OCI-LY7 (cell line): ENCODE data around the gene XRCC4. TPM values are rescaled to one million over a fixed set of nuclear protein-coding genes. Genes with fewer than 3 reads are reported as not detected.
"Not testable (repeated sequence)": the region's sequence is repeated elsewhere in the genome, so short reads cannot be mapped to it uniquely, and the experiment has no call there.

Experiments
- BruUV-seq: library from RNA; stranded (reverse); fragments of 400-500 nt; replicated peaks from 2 replicates; lab custom pipeline; 2021; lab: Mats Ljungman, UMichigan
- CTCF ChIA-PET: fragments of 300-600 bp; sonication (Branson Sonifier 250); formaldehyde crosslinking; loops from one replicate; lab custom pipeline; 2022; ENCODE audit warnings: antibody characterized with exemption; ENCODE audit not compliant: unreplicated experiment; lab: Charles Lee
- POLR2A ChIA-PET: fragments of 300-600 bp; sonication (Branson Sonifier 250); formaldehyde crosslinking; loops from one replicate; lab custom pipeline; 2022; ENCODE audit warnings: antibody characterized with exemption; lab: Charles Lee
- DNase-seq: peaks from one replicate; pipeline ENCODE4 v3.0.0-alpha.2; 2015; ENCODE audit warnings: low spot score
- H2AFZ ChIP-seq: fragments of 200-600 bp; sonication (generic), shearing (Covaris generic); 2 replicates; pipeline ENCODE4 v1.6.1; 2014; ENCODE audit warnings: mild to moderate bottlenecking, antibody characterized with exemption, low read length, moderate library complexity
- H3K27ac ChIP-seq: fragments of 200-600 bp; sonication (generic); 2 replicates; pipeline ENCODE4 v1.5.1; 2014; ENCODE audit warnings: mixed run types, low read depth, mild to moderate bottlenecking, moderate library complexity, low read length, inconsistent platforms; ENCODE audit not compliant: poor library complexity, severe bottlenecking
- H3K36me3 ChIP-seq: fragments of 200-600 bp; sonication (generic); 2 replicates; pipeline ENCODE4 v1.6.1; 2014; ENCODE audit warnings: mild to moderate bottlenecking, antibody characterized with exemption, low read length, moderate library complexity, mixed read lengths; ENCODE audit not compliant: insufficient read depth
- H3K4me1 ChIP-seq: fragments of 200-600 bp; sonication (generic); 2 replicates; pipeline ENCODE4 v1.5.1; 2014; ENCODE audit warnings: mild to moderate bottlenecking, low read length; ENCODE audit not compliant: insufficient read depth, poor library complexity, severe bottlenecking
- H3K4me2 ChIP-seq: fragments of 200-600 bp; sonication (generic); 2 replicates; pipeline ENCODE4 v1.6.1; 2014; ENCODE audit warnings: mild to moderate bottlenecking, low read length
- H3K4me3 ChIP-seq: fragments of 200-600 bp; sonication (generic); 2 replicates; pipeline ENCODE4 v1.5.1; 2014; ENCODE audit warnings: mild to moderate bottlenecking, low read depth, low read length; ENCODE audit not compliant: poor library complexity, severe bottlenecking
- H3K79me2 ChIP-seq: fragments of 200-600 bp; sonication (generic); 2 replicates; pipeline ENCODE4 v1.6.1; 2016; ENCODE audit warnings: low read depth, mild to moderate bottlenecking, low read length, moderate library complexity, mixed read lengths; ENCODE audit not compliant: insufficient read depth
- H3K9me2 ChIP-seq: fragments of 200-600 bp; sonication (generic); 2 replicates; pipeline ENCODE4 v1.6.1; 2016; ENCODE audit warnings: mild to moderate bottlenecking, low read length, mixed read lengths; ENCODE audit not compliant: insufficient read depth
- H3K9me3 ChIP-seq: fragments of 200-600 bp; sonication (generic); 2 replicates; pipeline ENCODE4 v1.6.1; 2014; ENCODE audit warnings: mild to moderate bottlenecking, mixed run types, low read length, mixed read lengths
- H4K20me1 ChIP-seq: fragments of 200-600 bp; sonication (generic); 2 replicates; pipeline ENCODE4 v1.6.1; 2014; ENCODE audit warnings: mild to moderate bottlenecking, antibody characterized with exemption, low read length, moderate library complexity, mixed read lengths; ENCODE audit not compliant: insufficient read depth
- CTCF ChIP-seq: fragments of 200-600 bp; sonication (generic); conservative IDR thresholded peaks from 2 replicates; pipeline ENCODE4 v1.5.1; 2014; ENCODE audit warnings: mild to moderate bottlenecking, antibody characterized with exemption, low read length, moderate library complexity, mixed read lengths
- EZH2phosphoT487 ChIP-seq: fragments of 200-600 bp; sonication (generic); IDR thresholded peaks from 2 replicates; pipeline ENCODE4 v1.6.1; 2018; ENCODE audit warnings: low read depth, borderline replicate concordance, mild to moderate bottlenecking, mixed run types, antibody characterized with exemption, low read length, moderate library complexity, mixed read lengths
- intact Hi-C: fragments of 100-400 bp; cut with micrococcal nuclease; formaldehyde crosslinking; loops from one replicate; pipeline ENCODE4 v1.10.0; 2022; ENCODE audit not compliant: unreplicated experiment
- total RNA-seq, 2 experiments: library from RNA; depleted of rRNA in 1 of 2; stranded (reverse); fragments of >200 nt in 1 of 2; shearing (Covaris generic) in 1 of 2; gene quantifications; 2 replicates each; pipeline ENCODE4 v1.2.3, GENCODE V29; 2014 to 2022

XRCC4 gene
- total RNA-seq, 2 experiments from 2014 or later: 14.5 to 23.3 TPM

- POLR2A ChIA-PET: no interaction called here
Measured at GRCh38 chr5:83353231-83353630, 275.9 kb downstream of the XRCC4 start.

GRCh38 chr5:83353774-83354173, 276.4 kb downstream of the XRCC4 start:
- Histone ChIP-seq H3K79me2 (no peaks in the 10 kb centered on the region), H4K20me1 (no peaks in the 10 kb centered on the region), H3K4me2 (no peak overlapping the region), H3K4me1 (no peaks in the 10 kb centered on the region), H2AFZ (no peak overlapping the region), H3K36me3 (no peaks in the 10 kb centered on the region), H3K9me2 (no peaks in the 10 kb centered on the region), H3K9me3 (no peaks in the 10 kb centered on the region), H3K27ac (no peak overlapping the region), H3K4me3 (no peak overlapping the region)
- intact Hi-C loops: no loop called here
- no peak for TF ChIP-seq EZH2phosphoT487
- TF ChIP-seq CTCF: no peak
- BruUV-seq: no TSS peak
- ChIA-PET CTCF (no interaction called here), POLR2A (no interaction called here)
- DNase-seq: no peak

More at GRCh38 chr5:83353231-83353630, 275.9 kb downstream of the XRCC4 start:
- Histone ChIP-seq H3K4me1 (no peaks in the 10 kb centered on the region), H3K4me3 (no peak overlapping the region), H3K27ac (no peak overlapping the region), H3K36me3 (no peaks in the 10 kb centered on the region), H3K4me2 (no peak overlapping the region), H3K79me2 (no peaks in the 10 kb centered on the region), H3K9me3 (no peaks in the 10 kb centered on the region), H4K20me1 (no peaks in the 10 kb centered on the region), H2AFZ (no peak overlapping the region), H3K9me2 (no peaks in the 10 kb centered on the region)
- intact Hi-C loops: no loop called here
- BruUV-seq: no TSS peak
- no peak for DNase-seq
- CTCF ChIA-PET: no interaction called here
- TF ChIP-seq CTCF (no peak), EZH2phosphoT487 (no peak)

GRCh38 chr5:83354958-83355357, 277.6 kb downstream of the XRCC4 start:
- CTCF ChIA-PET: no interaction called here
- no peaks in the 10 kb centered on the region for H3K79me2 ChIP-seq
- H3K4me2 ChIP-seq: no peak overlapping the region
- no TSS peak for BruUV-seq
- POLR2A ChIA-PET: interaction anchor here (1.1 kb wide), 1 partner anchor 15 kb away, joined by 3 read pairs; no protein-coding TSS in a partner anchor
- H3K27ac ChIP-seq: no peak overlapping the region
- no peak for TF ChIP-seq CTCF
- no peak for TF ChIP-seq EZH2phosphoT487
- intact Hi-C loops: no loop called here
- no peaks in the 10 kb centered on the region for H4K20me1 ChIP-seq
- no peaks in the 10 kb centered on the region for H3K9me2 ChIP-seq
- H2AFZ ChIP-seq: no peak overlapping the region
- no peak for DNase-seq
- no peaks in the 10 kb centered on the region for H3K9me3 ChIP-seq
- H3K4me1 ChIP-seq: no peaks in the 10 kb centered on the region
- H3K4me3 ChIP-seq: no peak overlapping the region
- H3K36me3 ChIP-seq: no peaks in the 10 kb centered on the region

- intact Hi-C loops, H3K4me1 ChIP-seq, H3K27ac ChIP-seq, H3K79me2 ChIP-seq, BruUV-seq, DNase-seq, H3K9me2 ChIP-seq, H4K20me1 ChIP-seq, H2AFZ ChIP-seq, CTCF ChIA-PET, H3K4me3 ChIP-seq, H3K4me2 ChIP-seq, H3K36me3 ChIP-seq, H3K9me3 ChIP-seq: not testable (repeated sequence)
- POLR2A ChIA-PET: interaction anchor here (1.1 kb wide), 1 partner anchor 16 kb away, joined by 3 read pairs; no protein-coding TSS in a partner anchor
Measured at GRCh38 chr5:83355482-83356014, 278.2 kb downstream of the XRCC4 start.
